Fibroblast of lung (primary cell): ENCODE data around the gene RHOD. TPM values are rescaled to one million over a fixed set of nuclear protein-coding genes. Genes with fewer than 3 reads are reported as not detected.

Source experiments
- DNase-seq, 2 donors: peaks; one replicate each; pipeline versions ENCODE4 v3.0.0 to v3.0.0-alpha.2; 2010; ENCODE audit warnings: low read depth in 2 of 2
- H2AFZ ChIP-seq: 2 replicates; pipeline ENCODE4 v1.5.1; 2012; ENCODE audit warnings: low read length, control low read depth, inconsistent platforms
- H3K27ac ChIP-seq: 2 replicates; pipeline ENCODE4 v1.5.1; 2011; ENCODE audit warnings: low read length, control low read depth; ENCODE audit not compliant: insufficient read depth
- H3K27me3 ChIP-seq: 2 replicates; pipeline ENCODE4 v1.5.1; 2011; ENCODE audit warnings: mild to moderate bottlenecking, low read length; ENCODE audit not compliant: control insufficient read depth, insufficient read depth
- H3K36me3 ChIP-seq: 2 replicates; pipeline ENCODE4 v1.5.1; 2011; ENCODE audit warnings: low read length; ENCODE audit not compliant: control insufficient read depth, insufficient read depth
- H3K4me1 ChIP-seq: 2 replicates; pipeline ENCODE4 v1.5.1; 2011; ENCODE audit warnings: low read length; ENCODE audit not compliant: control insufficient read depth, insufficient read depth; ENCODE audit errors: extremely low read depth
- H3K4me2 ChIP-seq: 2 replicates; pipeline ENCODE4 v1.5.1; 2011; ENCODE audit warnings: low read length, control low read depth; ENCODE audit not compliant: insufficient read depth; ENCODE audit errors: extremely low read depth
- H3K4me3 ChIP-seq, 4 experiments: fragments of 200-600 bp in 1 of 4; sonication (generic) in 1 of 4; replicated peaks in 1 of 4; 2 replicates each; pipeline ENCODE4 v1.5.1; 2011 to 2016; ENCODE audit warnings: low read length in 4 of 4, low read depth in 3 of 4, mild to moderate bottlenecking in 3 of 4, control low read depth in 2 of 4, inconsistent platforms in 1 of 4, mixed read lengths in 1 of 4; ENCODE audit not compliant: insufficient read depth in 1 of 4; ENCODE audit errors: control extremely low read depth in 1 of 4
- H3K79me2 ChIP-seq: 2 replicates; pipeline ENCODE4 v1.5.1; 2012; ENCODE audit warnings: mild to moderate bottlenecking, low read length, inconsistent platforms; ENCODE audit not compliant: control insufficient read depth, insufficient read depth
- H3K9ac ChIP-seq: 2 replicates; pipeline ENCODE4 v1.5.1; 2011; ENCODE audit warnings: mild to moderate bottlenecking, low read length, control low read depth; ENCODE audit not compliant: insufficient read depth
- H3K9me3 ChIP-seq: 2 replicates; pipeline ENCODE4 v1.5.1; 2012; ENCODE audit warnings: low read depth, low read length; ENCODE audit not compliant: control insufficient read depth, insufficient read depth
- H4K20me1 ChIP-seq: 2 replicates; pipeline ENCODE4 v1.5.1; 2011; ENCODE audit warnings: low read length; ENCODE audit not compliant: control insufficient read depth, insufficient read depth; ENCODE audit errors: extremely low read depth
- EZH2 ChIP-seq: IDR thresholded peaks from 2 replicates; pipeline ENCODE4 v1.5.1; 2012; ENCODE audit warnings: low read length, control low read depth, mild to moderate bottlenecking; ENCODE audit errors: missing control alignments
- polyA plus RNA-seq, 2 donors: library from polyadenylated mRNA; depleted of rRNA in 1 of 2; stranded (reverse) in 1 of 2; unstranded in 1 of 2; fragments of >200 nt; gene quantifications; 2 replicates each; pipeline ENCODE4 v1.2.1, GENCODE V29; 2011 to 2012; ENCODE audit warnings: missing spikeins in 1 of 2
- total RNA-seq: library from RNA; depleted of rRNA; stranded (reverse); fragments of >200 nt; gene quantifications from 2 replicates; pipeline ENCODE4 v1.2.1, GENCODE V29; 2014
- TF ChIP-seq, protein P1 (sequence below), 2 donors: IDR thresholded peaks in 1 of 2; conservative IDR thresholded peaks in 1 of 2; 1 replicate in 1 of 2; 2 replicates in 1 of 2; pipeline ENCODE4 v1.5.1; 2011 to 2012; ENCODE audit warnings: low read length in 2 of 2, control low read depth in 1 of 2, inconsistent platforms in 1 of 2, low read depth in 1 of 2, mild to moderate bottlenecking in 1 of 2

Gene RHOD
- total and polyA plus RNA-seq, 2 donors (not counting 1 experiment from before 2014, with no cell fraction given): 4.7 to 12.9 TPM

DNA sequence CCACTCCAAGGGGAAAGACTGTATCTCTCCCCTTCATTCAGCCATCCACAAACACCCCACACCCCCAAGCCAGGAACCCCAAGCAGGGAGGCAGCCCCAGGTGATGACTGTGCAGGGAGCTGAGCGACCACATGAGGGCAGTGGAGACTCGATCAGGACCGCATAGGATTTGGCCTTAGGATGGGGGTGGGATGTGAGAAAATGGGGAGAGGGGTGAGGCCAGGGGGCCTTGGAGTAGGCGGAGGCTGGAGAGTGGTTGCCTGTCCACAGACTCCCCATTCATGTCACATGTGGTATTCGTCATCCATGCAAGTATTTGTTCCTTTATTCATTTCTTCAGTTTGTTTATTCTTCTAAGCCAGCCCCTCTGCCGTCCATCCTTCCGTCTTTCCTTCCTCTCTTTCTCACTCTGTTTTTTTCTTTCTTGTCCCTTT, 2.7 kb upstream of the RHOD start:
- no peak overlapping the region for H3K9ac ChIP-seq
- peak; percentile 52 to 57 for DNase-seq

GRCh38 chr11:67054346-67054835, 2.3 kb upstream of the RHOD start:
- Histone ChIP-seq H2AFZ (no peak overlapping the region), H3K4me1 (peaks cover 7% of the 10 kb centered on the region), H4K20me1 (no peaks in the 10 kb centered on the region), H3K27ac (peak overlapping the region; percentile 58), H3K36me3 (no peaks in the 10 kb centered on the region), H3K79me2 (no peaks in the 10 kb centered on the region), H3K4me3 (no peak overlapping the region), H3K27me3 (peaks cover 3% of the 10 kb centered on the region), H3K9ac (no peak overlapping the region), H3K9me3 (no peaks in the 10 kb centered on the region), H3K4me2 (no peak overlapping the region)
- TF ChIP-seq, protein P1, sequence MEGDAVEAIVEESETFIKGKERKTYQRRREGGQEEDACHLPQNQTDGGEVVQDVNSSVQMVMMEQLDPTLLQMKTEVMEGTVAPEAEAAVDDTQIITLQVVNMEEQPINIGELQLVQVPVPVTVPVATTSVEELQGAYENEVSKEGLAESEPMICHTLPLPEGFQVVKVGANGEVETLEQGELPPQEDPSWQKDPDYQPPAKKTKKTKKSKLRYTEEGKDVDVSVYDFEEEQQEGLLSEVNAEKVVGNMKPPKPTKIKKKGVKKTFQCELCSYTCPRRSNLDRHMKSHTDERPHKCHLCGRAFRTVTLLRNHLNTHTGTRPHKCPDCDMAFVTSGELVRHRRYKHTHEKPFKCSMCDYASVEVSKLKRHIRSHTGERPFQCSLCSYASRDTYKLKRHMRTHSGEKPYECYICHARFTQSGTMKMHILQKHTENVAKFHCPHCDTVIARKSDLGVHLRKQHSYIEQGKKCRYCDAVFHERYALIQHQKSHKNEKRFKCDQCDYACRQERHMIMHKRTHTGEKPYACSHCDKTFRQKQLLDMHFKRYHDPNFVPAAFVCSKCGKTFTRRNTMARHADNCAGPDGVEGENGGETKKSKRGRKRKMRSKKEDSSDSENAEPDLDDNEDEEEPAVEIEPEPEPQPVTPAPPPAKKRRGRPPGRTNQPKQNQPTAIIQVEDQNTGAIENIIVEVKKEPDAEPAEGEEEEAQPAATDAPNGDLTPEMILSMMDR (conservative IDR thresholded peaks at IDR 0.05 in 1 of 2, IDR thresholded peaks at IDR 0.05 in 1 of 2; ENCODE audit: low read depth in 1 of 2, low read length in 2 of 2): no peak
- TF ChIP-seq EZH2: no peak
- DNase-seq: peak; percentile 77 to 93

More for the DNA sequence above, 2.7 kb upstream of the RHOD start:
- no peak overlapping the region for H3K4me3 ChIP-seq
- peaks cover 3% of the 10 kb centered on the region for H3K27me3 ChIP-seq
- H3K36me3 ChIP-seq: no peaks in the 10 kb centered on the region
- H3K4me2 ChIP-seq: no peak overlapping the region
- no peaks in the 10 kb centered on the region for H4K20me1 ChIP-seq
- H3K27ac ChIP-seq: peak overlapping the region; percentile 58
- H3K79me2 ChIP-seq: no peaks in the 10 kb centered on the region
- no peak for TF ChIP-seq EZH2
- TF ChIP-seq, protein P1 (conservative IDR thresholded peaks at IDR 0.05 in 1 of 2, IDR thresholded peaks at IDR 0.05 in 1 of 2; ENCODE audit: low read depth in 1 of 2, low read length in 2 of 2): peak; percentile 74 to 94
- peaks cover 7% of the 10 kb centered on the region for H3K4me1 ChIP-seq
- no peaks in the 10 kb centered on the region for H3K9me3 ChIP-seq
- H2AFZ ChIP-seq: no peak overlapping the region

GRCh38 chr11:67054836-67055523, 1.7 kb upstream of the RHOD start:
- Histone ChIP-seq H3K9ac (no peak overlapping the region), H4K20me1 (no peaks in the 10 kb centered on the region), H3K36me3 (no peaks in the 10 kb centered on the region), H2AFZ (no peak overlapping the region), H3K27ac (no peak overlapping the region), H3K4me3 (no peak overlapping the region), H3K4me2 (no peak overlapping the region), H3K79me2 (no peaks in the 10 kb centered on the region), H3K27me3 (peaks cover 3% of the 10 kb centered on the region), H3K9me3 (no peaks in the 10 kb centered on the region), H3K4me1 (peaks cover 7% of the 10 kb centered on the region)
- TF ChIP-seq, protein P1 (conservative IDR thresholded peaks at IDR 0.05 in 1 of 2, IDR thresholded peaks at IDR 0.05 in 1 of 2; ENCODE audit: low read depth in 1 of 2, low read length in 2 of 2): no peak
- peak; percentile 78 to 81 for DNase-seq
